ENCODE measurements around the gene DSCAM.
"Not testable (repeated sequence)": the region's sequence is repeated elsewhere in the genome, so short reads cannot be mapped to it uniquely, and the experiment has no call there.

The DSCAM gene

GRCh38 chr21:40355076-40355475 is 491.9 kb downstream of the DSCAM start:
- no peak for DNase-seq

GRCh38 chr21:40351006-40351405 is 496.0 kb downstream of the DSCAM start:
- no peak for DNase-seq

- DNase-seq = no peak
Measured at GRCh38 chr21:40349591-40349990, 497.4 kb downstream of the DSCAM start.

- DNase-seq = no peak
Measured at GRCh38 chr21:40345711-40346321, 501.1 kb downstream of the DSCAM start.

- DNase-seq = no peak
Measured at GRCh38 chr21:40340357-40340756, 506.6 kb downstream of the DSCAM start.

- DNase-seq = no peak
Measured at GRCh38 chr21:40339050-40339449, 507.9 kb downstream of the DSCAM start.

- no peak for DNase-seq
Measured at GRCh38 chr21:40337981-40338380, 509.0 kb downstream of the DSCAM start.

- DNase-seq = no peak
Measured at GRCh38 chr21:40335704-40336103, 511.3 kb downstream of the DSCAM start.

- no peak for DNase-seq
Measured at GRCh38 chr21:40334159-40334558, 512.8 kb downstream of the DSCAM start.

GRCh38 chr21:40333731-40334130 is 513.2 kb downstream of the DSCAM start:
- no peak for DNase-seq

GRCh38 chr21:40331804-40332203 is 515.2 kb downstream of the DSCAM start:
- no peak for DNase-seq

GRCh38 chr21:40331172-40331571 is 515.8 kb downstream of the DSCAM start:
- no peak for DNase-seq

- DNase-seq = no peak
Measured at GRCh38 chr21:40324389-40324788, 522.6 kb downstream of the DSCAM start.

GRCh38 chr21:40320718-40321117 is 526.2 kb downstream of the DSCAM start:
- DNase-seq = not testable (repeated sequence)

- no peak for DNase-seq
Measured at GRCh38 chr21:40318371-40318770, 528.6 kb downstream of the DSCAM start.

GRCh38 chr21:40316104-40316503 is 530.9 kb downstream of the DSCAM start:
- DNase-seq = no peak

GRCh38 chr21:40315626-40316025 is 531.3 kb downstream of the DSCAM start:
- no peak for DNase-seq

- DNase-seq = no peak
Measured at GRCh38 chr21:40313260-40313659, 533.7 kb downstream of the DSCAM start.

- no peak for DNase-seq
Measured at GRCh38 chr21:40300300-40300699, 546.7 kb downstream of the DSCAM start.

- DNase-seq = no peak
Measured at GRCh38 chr21:40299451-40299850, 547.5 kb downstream of the DSCAM start.

- DNase-seq = no peak
Measured at GRCh38 chr21:40294345-40294744, 552.6 kb downstream of the DSCAM start.

- DNase-seq = no peak
Measured at GRCh38 chr21:40291560-40291959, 555.4 kb downstream of the DSCAM start.

- DNase-seq = no peak
Measured at GRCh38 chr21:40284409-40284808, 562.5 kb downstream of the DSCAM start.

GRCh38 chr21:40282912-40283886 is 563.8 kb downstream of the DSCAM start:
- no peak for DNase-seq

Data from activated CD4-positive, alpha-beta T cell treated with anti-CD3 and anti-CD28 coated beads for 48 hours (primary cell).